GM23338 (cell line): Measurements from ENCODE around the gene SPN.
"Not testable (repeated sequence)": the region's sequence is repeated elsewhere in the genome, so short reads cannot be mapped to it uniquely, and the experiment has no call there.

ENCODE experiments used
- CREB1 ChIP-seq: fragments of 250-450 bp; sonication (Bioruptor Pico); IDR thresholded peaks from 2 replicates; pipeline ENCODE4 v1.5.0; 2020; ENCODE audit warnings: low read depth, mild to moderate bottlenecking, moderate library complexity
- EZH2 ChIP-seq: fragments of 200-600 bp; sonication (generic); IDR thresholded peaks from one replicate; pipeline ENCODE4 v1.8.0; 2017; ENCODE audit warnings: antibody characterized with exemption, mild to moderate bottlenecking, low read depth; ENCODE audit not compliant: unreplicated experiment
- EZH2phosphoT487 ChIP-seq: fragments of 200-600 bp; sonication (generic); IDR thresholded peaks from one replicate; pipeline ENCODE4 v1.8.1; 2018; ENCODE audit warnings: antibody characterized with exemption; ENCODE audit not compliant: unreplicated experiment
- NANOG ChIP-seq: IDR thresholded peaks from 2 replicates; pipeline ENCODE4 v1.6.1; 2016; ENCODE audit warnings: antibody characterized with exemption, borderline replicate concordance
- POLR2AphosphoS5 ChIP-seq: IDR thresholded peaks from 2 replicates; pipeline ENCODE4 v1.6.1; 2016; ENCODE audit warnings: antibody characterized with exemption, low read depth
- TF ChIP-seq, protein P1 (sequence below), 2 experiments: fragments of 200-600 bp in 1 of 2; sonication (generic) in 1 of 2; conservative IDR thresholded peaks; 2 replicates each; pipeline versions ENCODE4 v1.5.1 to v1.6.1; 2016 to 2017; ENCODE audit warnings: antibody characterized with exemption in 2 of 2, low read depth in 2 of 2, mild to moderate bottlenecking in 2 of 2, moderate library complexity in 1 of 2
- TF ChIP-seq, protein P2 (sequence below): IDR thresholded peaks from one replicate; pipeline ENCODE4 v1.6.1; 2018; ENCODE audit warnings: antibody characterized with exemption; ENCODE audit not compliant: unreplicated experiment

- TF ChIP-seq, protein P1, sequence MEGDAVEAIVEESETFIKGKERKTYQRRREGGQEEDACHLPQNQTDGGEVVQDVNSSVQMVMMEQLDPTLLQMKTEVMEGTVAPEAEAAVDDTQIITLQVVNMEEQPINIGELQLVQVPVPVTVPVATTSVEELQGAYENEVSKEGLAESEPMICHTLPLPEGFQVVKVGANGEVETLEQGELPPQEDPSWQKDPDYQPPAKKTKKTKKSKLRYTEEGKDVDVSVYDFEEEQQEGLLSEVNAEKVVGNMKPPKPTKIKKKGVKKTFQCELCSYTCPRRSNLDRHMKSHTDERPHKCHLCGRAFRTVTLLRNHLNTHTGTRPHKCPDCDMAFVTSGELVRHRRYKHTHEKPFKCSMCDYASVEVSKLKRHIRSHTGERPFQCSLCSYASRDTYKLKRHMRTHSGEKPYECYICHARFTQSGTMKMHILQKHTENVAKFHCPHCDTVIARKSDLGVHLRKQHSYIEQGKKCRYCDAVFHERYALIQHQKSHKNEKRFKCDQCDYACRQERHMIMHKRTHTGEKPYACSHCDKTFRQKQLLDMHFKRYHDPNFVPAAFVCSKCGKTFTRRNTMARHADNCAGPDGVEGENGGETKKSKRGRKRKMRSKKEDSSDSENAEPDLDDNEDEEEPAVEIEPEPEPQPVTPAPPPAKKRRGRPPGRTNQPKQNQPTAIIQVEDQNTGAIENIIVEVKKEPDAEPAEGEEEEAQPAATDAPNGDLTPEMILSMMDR (conservative IDR thresholded peaks at IDR 0.05; ENCODE audit: low read depth in 2 of 2), result not testable (repeated sequence)
- TF ChIP-seq, protein P2, sequence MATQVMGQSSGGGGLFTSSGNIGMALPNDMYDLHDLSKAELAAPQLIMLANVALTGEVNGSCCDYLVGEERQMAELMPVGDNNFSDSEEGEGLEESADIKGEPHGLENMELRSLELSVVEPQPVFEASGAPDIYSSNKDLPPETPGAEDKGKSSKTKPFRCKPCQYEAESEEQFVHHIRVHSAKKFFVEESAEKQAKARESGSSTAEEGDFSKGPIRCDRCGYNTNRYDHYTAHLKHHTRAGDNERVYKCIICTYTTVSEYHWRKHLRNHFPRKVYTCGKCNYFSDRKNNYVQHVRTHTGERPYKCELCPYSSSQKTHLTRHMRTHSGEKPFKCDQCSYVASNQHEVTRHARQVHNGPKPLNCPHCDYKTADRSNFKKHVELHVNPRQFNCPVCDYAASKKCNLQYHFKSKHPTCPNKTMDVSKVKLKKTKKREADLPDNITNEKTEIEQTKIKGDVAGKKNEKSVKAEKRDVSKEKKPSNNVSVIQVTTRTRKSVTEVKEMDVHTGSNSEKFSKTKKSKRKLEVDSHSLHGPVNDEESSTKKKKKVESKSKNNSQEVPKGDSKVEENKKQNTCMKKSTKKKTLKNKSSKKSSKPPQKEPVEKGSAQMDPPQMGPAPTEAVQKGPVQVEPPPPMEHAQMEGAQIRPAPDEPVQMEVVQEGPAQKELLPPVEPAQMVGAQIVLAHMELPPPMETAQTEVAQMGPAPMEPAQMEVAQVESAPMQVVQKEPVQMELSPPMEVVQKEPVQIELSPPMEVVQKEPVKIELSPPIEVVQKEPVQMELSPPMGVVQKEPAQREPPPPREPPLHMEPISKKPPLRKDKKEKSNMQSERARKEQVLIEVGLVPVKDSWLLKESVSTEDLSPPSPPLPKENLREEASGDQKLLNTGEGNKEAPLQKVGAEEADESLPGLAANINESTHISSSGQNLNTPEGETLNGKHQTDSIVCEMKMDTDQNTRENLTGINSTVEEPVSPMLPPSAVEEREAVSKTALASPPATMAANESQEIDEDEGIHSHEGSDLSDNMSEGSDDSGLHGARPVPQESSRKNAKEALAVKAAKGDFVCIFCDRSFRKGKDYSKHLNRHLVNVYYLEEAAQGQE, result not testable (repeated sequence)
- TF ChIP-seq EZH2; CREB1 (CRISPR knock-in tag); NANOG; EZH2phosphoT487; POLR2AphosphoS5: not testable (repeated sequence)
Measured at GRCh38 chr16:29638751-29639150, 24.3 kb upstream of the SPN start.
